Stimulated activated CD4-positive, alpha-beta T cell treated with anti-CD3 and anti-CD28 coated beads, Interleukin-4, amount 100 ng/mL, for 24 hours (primary cell): ENCODE results near the gene C2orf69.
"Not testable (repeated sequence)": the region's sequence is repeated elsewhere in the genome, so short reads cannot be mapped to it uniquely, and the experiment has no call there.

Source experiments
- DNase-seq: peaks from one replicate; pipeline ENCODE4 v3.0.0-alpha.2; 2020

The C2orf69 gene

GRCh38 chr2:199911052-199911876 lies at the start of gene C2orf69:
Gene C2orf69 (plus strand): TSS chr2:199911293. CDS start chr2:199911439, 146 bp downstream.
- peak; percentile 95 for DNase-seq

GRCh38 chr2:199862788-199863187 lies 48.3 kb upstream of the C2orf69 start:
- no peak for DNase-seq

- DNase-seq: no peak
Measured at GRCh38 chr2:199865905-199866304, 45.2 kb upstream of the C2orf69 start.

- no peak for DNase-seq
Measured at GRCh38 chr2:199868431-199869226, 42.5 kb upstream of the C2orf69 start.

- DNase-seq: no peak
Measured at GRCh38 chr2:199869227-199869541, 41.9 kb upstream of the C2orf69 start.

- DNase-seq: no peak
Measured at GRCh38 chr2:199869653-199870052, 41.4 kb upstream of the C2orf69 start.

- no peak for DNase-seq
Measured at GRCh38 chr2:199870581-199870980, 40.5 kb upstream of the C2orf69 start.

GRCh38 chr2:199874209-199874608 lies 36.9 kb upstream of the C2orf69 start:
- no peak for DNase-seq

GRCh38 chr2:199875400-199875799 lies 35.7 kb upstream of the C2orf69 start:
- DNase-seq: no peak

GRCh38 chr2:199882667-199883066 lies 28.4 kb upstream of the C2orf69 start:
- no peak for DNase-seq

GRCh38 chr2:199883474-199884212 lies 27.4 kb upstream of the C2orf69 start:
- DNase-seq: no peak

GRCh38 chr2:199895406-199895805 lies 15.7 kb upstream of the C2orf69 start:
- no peak for DNase-seq

GRCh38 chr2:199896617-199897016 lies 14.5 kb upstream of the C2orf69 start:
- no peak for DNase-seq

- DNase-seq: no peak
Measured at GRCh38 chr2:199901942-199902341, 9.2 kb upstream of the C2orf69 start.

- no peak for DNase-seq
Measured at GRCh38 chr2:199902486-199903110, 8.5 kb upstream of the C2orf69 start.

GRCh38 chr2:199903111-199903510 lies 8.0 kb upstream of the C2orf69 start:
- no peak for DNase-seq

GRCh38 chr2:199907008-199907714 lies 3.9 kb upstream of the C2orf69 start:
- DNase-seq: no peak

GRCh38 chr2:199910338-199911051 lies 598 bp upstream of the C2orf69 start:
- no peak for DNase-seq

GRCh38 chr2:199911877-199912161 lies 726 bp downstream of the C2orf69 start:
- DNase-seq: no peak

- DNase-seq: not testable (repeated sequence)
Measured at GRCh38 chr2:199912553-199913114, 1.5 kb downstream of the C2orf69 start.

GRCh38 chr2:199914372-199914958 lies 3.4 kb downstream of the C2orf69 start:
- DNase-seq: no peak
